ENCODE results near the gene AMPD2.

DNA sequence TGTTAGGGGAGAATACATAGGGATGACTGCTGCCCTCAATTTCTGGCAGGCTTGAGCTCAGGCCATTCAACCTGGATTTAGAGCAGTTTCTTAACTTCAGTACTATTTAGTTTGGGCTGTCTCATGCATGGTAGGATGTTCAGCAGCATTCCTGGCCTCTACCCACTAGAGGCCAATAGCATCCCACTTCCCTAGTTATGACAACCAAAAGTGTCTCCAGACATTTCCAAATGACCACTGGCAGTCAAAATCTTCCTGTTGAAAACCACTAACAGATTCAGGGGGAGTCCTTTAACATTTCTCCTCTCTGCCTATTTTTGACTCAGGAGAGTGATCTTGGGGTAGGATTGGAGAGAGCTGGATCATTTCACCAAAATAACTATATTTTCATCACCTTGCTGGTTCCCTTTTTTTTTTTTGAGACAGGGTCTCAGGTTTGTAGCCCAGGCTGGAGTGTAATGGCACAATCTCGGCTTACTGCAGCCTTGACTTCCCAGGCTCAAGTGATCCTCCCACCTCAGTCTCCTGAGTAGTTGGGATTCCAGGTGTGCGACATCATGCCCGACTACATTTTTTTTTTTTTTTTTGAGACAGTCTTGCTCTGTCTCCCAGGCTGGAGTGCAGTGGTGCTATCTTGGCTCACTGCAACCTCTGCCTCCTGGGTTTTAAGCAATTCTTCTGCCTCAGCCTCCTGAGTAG lies 8.9 kb upstream of the AMPD2 start:
- TF ChIP-seq, protein P1, sequence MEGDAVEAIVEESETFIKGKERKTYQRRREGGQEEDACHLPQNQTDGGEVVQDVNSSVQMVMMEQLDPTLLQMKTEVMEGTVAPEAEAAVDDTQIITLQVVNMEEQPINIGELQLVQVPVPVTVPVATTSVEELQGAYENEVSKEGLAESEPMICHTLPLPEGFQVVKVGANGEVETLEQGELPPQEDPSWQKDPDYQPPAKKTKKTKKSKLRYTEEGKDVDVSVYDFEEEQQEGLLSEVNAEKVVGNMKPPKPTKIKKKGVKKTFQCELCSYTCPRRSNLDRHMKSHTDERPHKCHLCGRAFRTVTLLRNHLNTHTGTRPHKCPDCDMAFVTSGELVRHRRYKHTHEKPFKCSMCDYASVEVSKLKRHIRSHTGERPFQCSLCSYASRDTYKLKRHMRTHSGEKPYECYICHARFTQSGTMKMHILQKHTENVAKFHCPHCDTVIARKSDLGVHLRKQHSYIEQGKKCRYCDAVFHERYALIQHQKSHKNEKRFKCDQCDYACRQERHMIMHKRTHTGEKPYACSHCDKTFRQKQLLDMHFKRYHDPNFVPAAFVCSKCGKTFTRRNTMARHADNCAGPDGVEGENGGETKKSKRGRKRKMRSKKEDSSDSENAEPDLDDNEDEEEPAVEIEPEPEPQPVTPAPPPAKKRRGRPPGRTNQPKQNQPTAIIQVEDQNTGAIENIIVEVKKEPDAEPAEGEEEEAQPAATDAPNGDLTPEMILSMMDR (IDR thresholded peaks at IDR 0.05): no peak
- no peak for TF ChIP-seq EP300 (IDR thresholded peaks at IDR 0.05)
